Kidney epithelial cell (primary cell): ENCODE results near the gene CELF5. TPM values are rescaled to one million over a fixed set of nuclear protein-coding genes. Genes with fewer than 3 reads are reported as not detected.

Experiments used
- DNase-seq: peaks from one replicate; pipeline ENCODE4 v3.0.0-alpha.2; 2010; ENCODE audit warnings: low read depth
- H3K27me3 ChIP-seq: 2 replicates; pipeline ENCODE4 v1.6.0; 2011; ENCODE audit warnings: low read length; ENCODE audit not compliant: control insufficient read depth, insufficient read depth
- H3K36me3 ChIP-seq: 2 replicates; pipeline ENCODE4 v1.5.1; 2011; ENCODE audit warnings: low read length; ENCODE audit not compliant: control insufficient read depth, insufficient read depth
- H3K4me3 ChIP-seq: 2 replicates; pipeline ENCODE4 v1.5.1; 2011; ENCODE audit warnings: low read depth, mild to moderate bottlenecking, control low read depth, low read length
- CTCF ChIP-seq: IDR thresholded peaks from 2 replicates; pipeline ENCODE4 v1.5.1; 2011; ENCODE audit warnings: mild to moderate bottlenecking, moderate library complexity, low read length, control low read depth, inconsistent platforms; ENCODE audit not compliant: insufficient read depth, poor library complexity, severe bottlenecking
- total RNA-seq: library from RNA; depleted of rRNA; stranded (reverse); fragments of >200 nt; gene quantifications from 2 replicates; pipeline ENCODE4 v1.2.3, GENCODE V29; 2015

CELF5 gene
- total RNA-seq, 1 donor from 2014 or later = 0.17 TPM

GRCh38 chr19:3178973-3179738, 45.3 kb upstream of the CELF5 start:
- no peak overlapping the region for H3K4me3 ChIP-seq
- no peaks in the 10 kb centered on the region for H3K36me3 ChIP-seq
- H3K27me3 ChIP-seq = no peaks in the 10 kb centered on the region
- no peak for TF ChIP-seq CTCF
- DNase-seq = no peak

GRCh38 chr19:3179739-3180293, 44.6 kb upstream of the CELF5 start:
- no peak overlapping the region for H3K4me3 ChIP-seq
- H3K36me3 ChIP-seq = no peaks in the 10 kb centered on the region
- no peak for DNase-seq
- no peaks in the 10 kb centered on the region for H3K27me3 ChIP-seq
- no peak for TF ChIP-seq CTCF

DNA sequence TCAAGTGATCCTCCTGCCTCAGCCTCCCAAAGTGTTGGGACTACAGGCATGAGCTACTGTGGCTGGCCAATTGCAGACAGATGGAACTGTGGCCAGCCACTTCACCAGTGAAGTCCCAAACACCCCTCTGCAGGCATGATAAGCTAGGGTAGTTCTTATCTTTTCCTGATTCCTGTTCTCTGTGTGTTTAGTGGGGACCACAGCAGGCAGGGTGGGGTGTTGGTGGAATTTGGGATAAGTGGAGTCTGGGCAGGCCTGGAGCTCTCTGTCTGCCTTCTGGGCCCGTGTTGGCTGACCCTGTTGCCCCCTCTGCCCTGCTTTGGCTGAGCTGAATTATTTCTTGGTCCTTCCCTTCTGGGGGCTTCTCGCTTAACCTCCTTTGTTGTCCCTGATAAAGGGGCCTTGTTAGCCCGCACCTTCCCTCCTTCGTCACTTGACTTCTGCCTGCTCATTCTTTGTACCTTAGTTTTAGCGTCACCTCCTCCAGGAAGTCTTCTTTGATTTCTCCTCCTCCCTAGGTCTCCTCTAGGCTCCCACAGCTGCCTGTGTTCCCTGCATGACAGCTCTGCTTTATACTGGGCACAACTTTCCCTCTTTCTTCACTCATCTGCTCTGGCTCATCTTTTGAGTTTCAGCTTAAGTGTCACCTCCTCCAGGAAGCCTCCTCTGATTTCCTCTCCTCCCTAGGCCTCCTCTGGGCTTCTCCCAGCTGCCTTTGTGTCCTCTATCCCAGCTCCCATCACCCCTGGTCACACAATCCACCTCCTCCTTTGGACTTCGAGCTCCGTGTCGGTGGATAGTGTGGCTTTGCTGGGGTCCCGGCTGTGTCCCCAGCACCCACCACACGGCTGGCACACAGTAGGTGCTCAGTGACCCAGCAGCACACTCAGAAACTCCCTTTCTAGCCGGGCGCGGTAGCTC, 40.5 kb upstream of the CELF5 start:
- Histone ChIP-seq H3K4me3 (no peak overlapping the region), H3K36me3 (no peaks in the 10 kb centered on the region), H3K27me3 (no peaks in the 10 kb centered on the region)
- no peak for DNase-seq
- no peak for TF ChIP-seq CTCF

GRCh38 chr19:3184847-3185460, 39.5 kb upstream of the CELF5 start:
- no peak for TF ChIP-seq CTCF
- DNase-seq = peak; percentile 29
- Histone ChIP-seq H3K27me3 (no peaks in the 10 kb centered on the region), H3K36me3 (no peaks in the 10 kb centered on the region), H3K4me3 (peak overlapping the region; percentile 95)

DNA sequence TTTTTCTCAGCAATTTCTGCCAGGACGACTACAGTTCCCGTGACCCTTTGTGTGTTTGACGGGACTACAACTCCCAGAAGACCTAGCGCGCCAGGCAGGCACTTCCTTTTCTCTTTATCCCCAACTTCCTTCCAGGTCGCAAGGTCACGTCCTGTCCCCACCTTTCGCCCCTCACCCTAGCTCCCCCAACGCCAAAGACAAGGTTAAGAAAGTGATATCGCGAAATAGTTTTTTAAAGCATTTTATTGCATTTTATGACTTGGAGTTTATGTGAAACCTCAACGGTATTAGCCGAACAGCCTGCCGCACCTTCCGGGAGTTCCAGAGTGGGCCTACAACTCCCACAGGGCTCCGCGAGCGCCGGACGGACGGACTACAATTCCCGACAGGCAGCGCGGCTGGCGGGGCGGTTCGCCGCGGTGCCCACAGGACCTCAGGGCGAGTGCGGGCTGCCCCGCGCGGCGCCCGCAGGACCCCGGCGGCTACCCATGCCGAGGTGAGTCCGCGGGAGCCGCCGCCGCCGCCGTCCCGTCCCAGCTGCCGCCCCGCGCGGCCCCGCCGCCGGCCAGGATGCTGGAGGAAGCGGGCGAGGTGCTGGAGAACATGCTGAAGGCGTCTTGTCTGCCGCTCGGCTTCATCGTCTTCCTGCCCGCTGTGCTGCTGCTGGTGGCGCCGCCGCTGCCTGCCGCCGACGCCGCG, 38.9 kb upstream of the CELF5 start, which contains the start of gene NCLN:
NCLN (plus strand) TSS at position 470 of the 699 bp plus-strand sequence; CDS start at position 571, 101 bp downstream.
- Histone ChIP-seq H3K36me3 (no peaks in the 10 kb centered on the region), H3K27me3 (no peaks in the 10 kb centered on the region), H3K4me3 (peak within 1 kb of the TSS; percentile 95)
- DNase-seq = peak; percentile 67
- no peak for TF ChIP-seq CTCF
